Neural cell (in vitro differentiated cells): ENCODE measurements around the gene S100PBP.

ENCODE experiments used
- EZH2 ChIP-seq: fragments of 200-600, 300-800 bp; shearing (Covaris generic), sonication (generic); IDR thresholded peaks from 2 replicates; pipeline ENCODE4 v1.6.1; 2014; ENCODE audit warnings: antibody characterized with exemption, low read length, borderline replicate concordance, mild to moderate bottlenecking; ENCODE audit not compliant: insufficient read depth, poor library complexity, severe bottlenecking
- TF ChIP-seq, protein P1 (sequence below): IDR thresholded peaks from 2 replicates; pipeline ENCODE4 v1.6.1; 2012; ENCODE audit warnings: borderline replicate concordance
- TF ChIP-seq, protein P2 (sequence below): fragments of 450-650 bp; IDR thresholded peaks from 2 replicates; pipeline ENCODE4 v1.5.1; 2014; ENCODE audit warnings: antibody characterized with exemption, mild to moderate bottlenecking, moderate library complexity; ENCODE audit not compliant: poor library complexity, severe bottlenecking

DNA sequence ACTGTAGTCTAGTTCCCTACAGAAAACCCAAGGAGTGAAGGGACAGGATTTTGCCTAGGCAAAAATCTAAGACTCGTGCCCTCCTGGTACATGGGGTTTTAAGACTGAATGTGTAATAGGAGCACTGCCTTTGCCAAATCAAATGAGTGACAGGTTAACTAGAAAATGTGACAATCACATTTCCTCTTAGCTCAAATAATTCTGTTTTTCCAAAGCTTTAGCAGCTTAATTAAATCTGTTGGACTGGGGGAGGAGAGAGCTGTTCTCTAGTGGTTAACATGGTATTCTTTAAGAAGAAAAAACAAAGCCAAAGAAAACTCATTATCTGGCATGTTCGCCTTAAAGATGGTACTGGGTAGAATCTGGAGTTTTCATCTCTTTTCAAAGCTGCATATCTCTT lies 40.7 kb downstream of the S100PBP start:
- TF ChIP-seq, protein P1, sequence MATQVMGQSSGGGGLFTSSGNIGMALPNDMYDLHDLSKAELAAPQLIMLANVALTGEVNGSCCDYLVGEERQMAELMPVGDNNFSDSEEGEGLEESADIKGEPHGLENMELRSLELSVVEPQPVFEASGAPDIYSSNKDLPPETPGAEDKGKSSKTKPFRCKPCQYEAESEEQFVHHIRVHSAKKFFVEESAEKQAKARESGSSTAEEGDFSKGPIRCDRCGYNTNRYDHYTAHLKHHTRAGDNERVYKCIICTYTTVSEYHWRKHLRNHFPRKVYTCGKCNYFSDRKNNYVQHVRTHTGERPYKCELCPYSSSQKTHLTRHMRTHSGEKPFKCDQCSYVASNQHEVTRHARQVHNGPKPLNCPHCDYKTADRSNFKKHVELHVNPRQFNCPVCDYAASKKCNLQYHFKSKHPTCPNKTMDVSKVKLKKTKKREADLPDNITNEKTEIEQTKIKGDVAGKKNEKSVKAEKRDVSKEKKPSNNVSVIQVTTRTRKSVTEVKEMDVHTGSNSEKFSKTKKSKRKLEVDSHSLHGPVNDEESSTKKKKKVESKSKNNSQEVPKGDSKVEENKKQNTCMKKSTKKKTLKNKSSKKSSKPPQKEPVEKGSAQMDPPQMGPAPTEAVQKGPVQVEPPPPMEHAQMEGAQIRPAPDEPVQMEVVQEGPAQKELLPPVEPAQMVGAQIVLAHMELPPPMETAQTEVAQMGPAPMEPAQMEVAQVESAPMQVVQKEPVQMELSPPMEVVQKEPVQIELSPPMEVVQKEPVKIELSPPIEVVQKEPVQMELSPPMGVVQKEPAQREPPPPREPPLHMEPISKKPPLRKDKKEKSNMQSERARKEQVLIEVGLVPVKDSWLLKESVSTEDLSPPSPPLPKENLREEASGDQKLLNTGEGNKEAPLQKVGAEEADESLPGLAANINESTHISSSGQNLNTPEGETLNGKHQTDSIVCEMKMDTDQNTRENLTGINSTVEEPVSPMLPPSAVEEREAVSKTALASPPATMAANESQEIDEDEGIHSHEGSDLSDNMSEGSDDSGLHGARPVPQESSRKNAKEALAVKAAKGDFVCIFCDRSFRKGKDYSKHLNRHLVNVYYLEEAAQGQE = no peak
- TF ChIP-seq, protein P2, sequence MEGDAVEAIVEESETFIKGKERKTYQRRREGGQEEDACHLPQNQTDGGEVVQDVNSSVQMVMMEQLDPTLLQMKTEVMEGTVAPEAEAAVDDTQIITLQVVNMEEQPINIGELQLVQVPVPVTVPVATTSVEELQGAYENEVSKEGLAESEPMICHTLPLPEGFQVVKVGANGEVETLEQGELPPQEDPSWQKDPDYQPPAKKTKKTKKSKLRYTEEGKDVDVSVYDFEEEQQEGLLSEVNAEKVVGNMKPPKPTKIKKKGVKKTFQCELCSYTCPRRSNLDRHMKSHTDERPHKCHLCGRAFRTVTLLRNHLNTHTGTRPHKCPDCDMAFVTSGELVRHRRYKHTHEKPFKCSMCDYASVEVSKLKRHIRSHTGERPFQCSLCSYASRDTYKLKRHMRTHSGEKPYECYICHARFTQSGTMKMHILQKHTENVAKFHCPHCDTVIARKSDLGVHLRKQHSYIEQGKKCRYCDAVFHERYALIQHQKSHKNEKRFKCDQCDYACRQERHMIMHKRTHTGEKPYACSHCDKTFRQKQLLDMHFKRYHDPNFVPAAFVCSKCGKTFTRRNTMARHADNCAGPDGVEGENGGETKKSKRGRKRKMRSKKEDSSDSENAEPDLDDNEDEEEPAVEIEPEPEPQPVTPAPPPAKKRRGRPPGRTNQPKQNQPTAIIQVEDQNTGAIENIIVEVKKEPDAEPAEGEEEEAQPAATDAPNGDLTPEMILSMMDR = no peak
- no peak for TF ChIP-seq EZH2
